Astrocyte of the spinal cord (primary cell): ENCODE measurements around the gene CNTNAP4.

Experiments used
- DNase-seq: peaks from one replicate; pipeline ENCODE4 v3.0.0; 2011; ENCODE audit warnings: low read depth, low spot score
- H3K4me3 ChIP-seq: 2 replicates; pipeline ENCODE4 v1.5.1; 2011; ENCODE audit warnings: low read depth, mild to moderate bottlenecking, low read length, moderate library complexity
- CTCF ChIP-seq: IDR thresholded peaks from 2 replicates; pipeline ENCODE4 v1.5.1; 2012; ENCODE audit warnings: low read depth, mild to moderate bottlenecking, low read length, inconsistent platforms
- in situ Hi-C: cut with HindIII; loops from 2 replicates; pipeline ENCODE4 v1.10.0; 2017; ENCODE audit warnings: low sequenced_read_pairs

Gene CNTNAP4

GRCh38 chr16:76444832-76445231, 167.6 kb downstream of the CNTNAP4 start:
- no peak overlapping the region for H3K4me3 ChIP-seq
- in situ Hi-C loops = no loop called here
- DNase-seq = no peak
- no peak for TF ChIP-seq CTCF

DNA sequence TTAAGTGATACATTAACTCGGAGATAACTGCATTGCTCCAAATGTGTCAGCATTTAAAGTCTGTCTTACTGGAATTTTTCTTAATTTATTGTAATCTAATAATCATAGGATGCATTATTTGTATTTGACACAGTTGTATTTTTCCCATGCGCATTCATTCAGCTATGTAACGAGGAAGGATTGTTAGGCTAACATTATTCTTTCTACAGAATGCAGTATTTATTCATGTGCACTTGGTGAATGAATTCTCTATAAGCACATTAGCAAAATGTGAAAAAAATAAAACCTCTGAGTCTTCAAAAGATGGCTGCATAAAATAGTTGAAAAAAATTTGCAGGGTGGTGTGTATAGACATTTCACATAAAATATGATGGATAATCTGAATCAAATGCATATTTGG, 168.6 kb downstream of the CNTNAP4 start:
- no peak for DNase-seq
- no peak overlapping the region for H3K4me3 ChIP-seq
- in situ Hi-C loops = no loop called here
- no peak for TF ChIP-seq CTCF

GRCh38 chr16:76446251-76446650, 169.1 kb downstream of the CNTNAP4 start:
- no peak overlapping the region for H3K4me3 ChIP-seq
- in situ Hi-C loops = no loop called here
- no peak for DNase-seq
- no peak for TF ChIP-seq CTCF

DNA sequence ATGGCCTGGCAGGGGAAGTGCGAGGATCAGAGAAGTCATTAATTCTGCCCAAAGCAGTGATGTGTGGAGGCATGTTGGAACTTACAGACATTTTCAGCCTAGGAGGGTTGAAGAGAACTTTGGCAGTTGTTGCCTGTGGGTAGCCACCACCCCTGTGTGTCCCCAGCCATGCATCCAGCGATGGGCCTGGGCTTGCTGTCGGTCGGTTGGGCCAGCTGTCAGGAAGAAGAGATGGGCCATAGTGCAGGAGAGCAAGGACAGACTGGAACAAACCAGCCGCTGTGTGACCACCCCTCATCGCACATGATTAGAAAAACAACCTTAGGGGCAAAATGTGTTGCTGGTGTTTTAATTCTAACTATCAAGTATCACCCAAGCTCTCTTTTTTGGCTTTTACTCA, 173.7 kb downstream of the CNTNAP4 start:
- DNase-seq = no peak
- H3K4me3 ChIP-seq = no peak overlapping the region
- TF ChIP-seq CTCF = no peak
- in situ Hi-C loops = no loop called here

GRCh38 chr16:76455257-76455656, 178.1 kb downstream of the CNTNAP4 start:
- no peak for TF ChIP-seq CTCF
- no peak for DNase-seq
- no peak overlapping the region for H3K4me3 ChIP-seq
- in situ Hi-C loops = no loop called here

GRCh38 chr16:76456016-76456415, 178.8 kb downstream of the CNTNAP4 start:
- no peak for DNase-seq
- in situ Hi-C loops = no loop called here

More at GRCh38 chr16:76456016-76456415, 178.8 kb downstream of the CNTNAP4 start:
- no peak overlapping the region for H3K4me3 ChIP-seq
- no peak for TF ChIP-seq CTCF
